HG02852 (cell line): ENCODE results near the gene MLANA.

ENCODE experiments used
- ATAC-seq: cut with Tn5 transposase; IDR thresholded peaks from one replicate; pipeline ENCODE4 v1.9.1; 2021; ENCODE audit warnings: mild to moderate bottlenecking, moderate library complexity; ENCODE audit not compliant: unreplicated experiment

The MLANA gene

GRCh38 chr9:5953743-5954707, 63.3 kb downstream of the MLANA start:
- ATAC-seq: no peak

- no peak for ATAC-seq
Measured at GRCh38 chr9:5957166-5957565, 66.5 kb downstream of the MLANA start.

GRCh38 chr9:5958273-5958672, 67.6 kb downstream of the MLANA start:
- ATAC-seq: no peak
